Measurements from ENCODE around the gene CLPX.
A peak's percentile ranks its signal among the peaks of the same experiment; 100 is the strongest.
"Not testable (repeated sequence)": the region's sequence is repeated elsewhere in the genome, so short reads cannot be mapped to it uniquely, and the experiment has no call there.

CLPX gene

DNA sequence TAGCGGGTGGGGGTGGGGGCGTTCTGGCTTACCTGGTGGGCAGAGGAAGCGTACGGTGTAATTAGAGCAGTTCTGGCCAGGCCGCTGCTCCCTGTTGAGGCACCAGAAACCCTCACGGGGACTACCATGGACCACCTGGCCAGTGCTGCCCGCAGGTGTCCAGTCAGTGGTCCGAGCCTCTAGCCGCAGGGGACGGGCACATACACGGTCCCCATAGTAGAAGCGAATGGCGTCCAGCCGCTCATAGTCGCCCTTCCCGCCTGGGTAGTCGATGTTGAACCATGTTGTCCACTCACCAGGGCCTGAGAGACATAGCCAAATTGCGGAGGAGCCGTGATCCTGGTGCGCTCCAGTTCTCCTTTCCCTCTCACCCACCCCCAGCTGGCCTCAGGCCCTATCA is 21.6 kb upstream of the CLPX start:
- no peak for DNase-seq (ENCODE audit: low read depth in 2 of 2)

DNA sequence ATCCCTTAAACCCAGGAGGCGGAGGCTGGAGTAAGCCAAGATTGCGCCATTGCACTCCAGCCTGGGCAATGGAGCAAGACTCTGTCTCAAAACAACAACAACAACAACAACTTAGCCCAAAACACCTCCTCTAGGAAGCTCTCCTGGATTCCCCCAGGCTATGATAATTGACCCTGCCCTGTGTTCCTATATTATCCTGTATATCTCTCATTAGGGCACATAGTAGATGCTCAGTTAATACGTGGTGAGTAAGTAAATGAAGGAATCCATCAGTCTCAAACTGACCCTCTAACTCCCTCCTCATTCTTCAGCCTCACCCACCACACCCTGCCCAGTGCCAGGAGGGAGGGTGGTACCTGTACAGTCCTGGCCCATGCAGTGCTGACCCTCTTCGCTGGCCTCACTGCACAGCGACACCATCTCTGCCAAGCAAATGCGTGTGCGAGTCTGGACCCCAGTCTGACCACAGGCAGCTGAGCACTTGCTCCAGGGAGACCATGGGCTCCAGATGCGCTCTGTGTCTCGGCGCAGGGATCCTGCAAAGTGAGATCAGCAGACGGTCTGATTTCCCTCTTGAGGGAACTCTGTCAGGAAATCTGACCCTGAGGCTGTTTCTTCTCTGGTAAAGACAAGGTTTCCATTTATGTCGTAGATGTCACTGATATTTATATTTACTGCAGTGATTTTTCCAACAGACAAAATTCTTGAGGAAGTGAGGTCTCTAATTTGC is 20.0 kb upstream of the CLPX start:
- DNase-seq (ENCODE audit: low read depth in 2 of 2) = no peak

DNA sequence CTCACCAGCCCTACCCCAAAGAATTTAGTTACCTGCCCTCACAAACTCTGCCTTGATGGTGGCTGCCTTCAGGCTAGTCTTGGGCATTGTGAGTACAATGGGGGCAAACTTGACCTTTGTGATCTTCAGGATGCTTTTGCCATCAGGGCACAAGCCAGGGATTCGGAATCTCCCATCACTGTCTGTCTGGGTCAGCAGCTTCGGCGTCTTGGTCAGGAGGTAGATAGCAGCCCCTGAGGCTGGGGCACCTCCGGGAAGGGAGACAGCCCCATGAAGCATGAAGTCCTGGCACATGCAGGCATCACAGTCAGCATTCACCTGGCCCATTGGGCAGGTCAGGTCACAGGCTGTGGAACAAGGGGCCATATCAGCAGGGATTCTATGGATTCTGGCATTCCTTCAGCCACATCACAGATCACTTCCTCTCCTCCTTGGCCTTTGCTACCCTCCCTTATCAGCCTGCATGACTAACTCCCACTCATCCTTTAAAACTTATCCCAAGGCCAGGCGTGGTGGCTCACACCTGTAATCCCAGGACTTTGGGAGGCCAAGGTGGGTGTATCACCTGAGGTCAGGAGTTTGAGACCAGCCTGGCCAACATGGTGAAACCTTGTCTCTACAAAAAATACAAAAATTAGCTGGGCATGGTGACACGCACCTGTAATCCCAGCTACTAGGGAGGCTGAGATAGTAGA is 19.2 kb upstream of the CLPX start:
- DNase-seq (ENCODE audit: low read depth in 2 of 2) = no peak

DNA sequence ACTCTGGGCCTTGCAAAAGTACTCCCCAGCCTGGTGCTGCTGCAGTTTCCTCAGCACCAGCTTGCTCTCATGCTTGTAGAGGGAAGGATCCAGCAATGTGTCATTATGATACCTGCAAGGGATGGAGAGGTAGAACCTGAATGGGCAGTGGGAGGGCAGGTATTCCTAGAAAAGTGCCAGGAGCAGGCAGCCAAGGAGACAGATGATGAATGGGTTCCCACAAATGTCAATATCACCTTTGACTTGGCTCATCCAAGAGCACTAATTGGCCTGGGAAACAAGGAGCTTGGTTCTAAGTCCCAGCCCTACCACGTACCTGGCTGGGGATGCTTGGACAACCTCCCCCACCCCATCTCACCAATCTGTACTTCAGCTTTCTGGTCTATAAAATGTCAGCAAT is 16.8 kb upstream of the CLPX start:
- no peak for DNase-seq (ENCODE audit: low read depth in 2 of 2)

DNA sequence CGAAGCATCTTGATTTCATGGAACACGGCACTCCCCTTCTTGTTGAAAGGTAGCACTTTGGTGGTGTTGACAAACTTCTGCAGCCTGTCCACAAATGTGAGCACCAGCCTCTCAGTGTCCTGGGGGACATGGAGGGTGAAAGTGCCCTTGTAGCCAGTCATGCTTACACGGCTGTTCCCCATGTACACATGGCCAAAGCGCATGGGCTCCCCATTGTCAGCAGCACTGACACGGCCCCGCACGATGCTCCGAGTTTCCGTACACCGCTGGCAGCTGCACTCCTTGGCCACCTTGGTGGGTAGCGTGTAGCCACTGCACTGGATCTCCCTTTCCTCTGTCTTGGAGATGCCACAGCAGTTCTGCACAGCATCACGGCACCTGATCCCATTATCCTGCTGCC is 13.4 kb upstream of the CLPX start:
- DNase-seq (ENCODE audit: low read depth in 2 of 2) = no peak

DNA sequence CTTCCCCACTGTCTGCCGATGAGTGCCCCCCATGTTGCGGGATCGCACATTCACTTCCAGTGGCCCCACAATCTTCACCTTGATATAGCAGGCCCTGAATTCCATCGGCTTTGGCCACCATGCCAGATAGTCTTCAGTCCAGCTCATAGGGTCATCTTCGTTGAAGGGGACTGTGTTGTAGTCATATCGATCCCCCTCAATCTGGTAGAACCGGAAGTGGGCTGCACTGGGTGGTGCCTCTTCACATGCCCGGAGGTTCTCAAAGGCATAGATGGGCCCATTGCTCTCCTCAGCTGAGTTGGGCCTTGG is 12.1 kb upstream of the CLPX start:
- no peak for DNase-seq (ENCODE audit: low read depth in 2 of 2)

DNA sequence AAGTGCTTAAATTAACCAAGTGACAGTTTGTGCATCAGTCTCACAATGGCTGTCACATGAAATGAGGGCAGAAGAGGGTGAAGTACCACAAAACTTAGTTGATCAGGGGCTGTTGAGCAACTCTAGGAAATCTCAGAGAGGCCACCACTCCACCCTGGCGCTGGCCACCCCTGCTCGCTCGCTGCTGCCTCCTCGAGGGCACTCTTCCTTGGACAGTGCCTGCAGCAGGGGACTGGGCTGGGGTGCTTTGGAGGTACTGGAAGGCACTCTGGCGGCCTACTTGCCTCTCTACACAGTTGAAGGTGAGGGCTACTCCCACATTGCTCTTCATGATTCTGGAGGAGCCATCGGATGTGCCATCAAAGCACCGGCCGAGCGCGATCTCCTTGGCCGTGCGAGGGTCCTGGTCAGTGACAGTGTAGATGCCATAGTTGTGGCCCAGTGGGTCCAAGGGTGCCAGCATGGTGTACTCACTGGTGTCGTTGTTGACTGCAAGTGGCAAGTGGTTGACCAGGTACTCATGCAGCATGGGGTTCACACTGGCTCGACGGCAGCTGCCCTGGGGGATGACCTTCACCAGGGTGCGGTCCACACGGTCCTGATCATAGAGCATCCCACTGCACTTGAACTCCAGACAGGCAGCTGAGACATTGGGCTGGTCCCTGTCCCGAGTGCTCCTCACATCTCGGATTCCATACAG is 11.6 kb upstream of the CLPX start:
- DNase-seq (ENCODE audit: low read depth in 2 of 2) = no peak

DNA sequence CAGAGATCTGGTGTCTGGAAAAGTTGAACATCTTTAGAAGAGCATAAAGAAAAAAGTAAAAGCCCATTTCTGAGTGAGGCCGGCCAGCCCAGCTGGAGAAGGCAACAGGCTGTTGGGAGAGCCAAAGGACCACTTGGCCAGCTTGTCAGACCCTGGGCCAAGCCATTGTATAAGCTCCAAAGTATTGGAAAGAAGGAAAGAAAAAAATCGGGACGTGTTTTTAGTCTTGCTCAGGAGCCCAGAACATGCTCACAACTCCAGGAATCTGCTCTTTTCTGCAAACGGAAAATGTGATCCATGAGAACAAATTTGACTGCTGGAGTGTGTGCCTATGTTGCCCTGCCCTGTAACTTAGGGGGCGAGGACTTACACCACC is 10.4 kb upstream of the CLPX start:
- DNase-seq (ENCODE audit: low read depth in 2 of 2) = no peak

DNA sequence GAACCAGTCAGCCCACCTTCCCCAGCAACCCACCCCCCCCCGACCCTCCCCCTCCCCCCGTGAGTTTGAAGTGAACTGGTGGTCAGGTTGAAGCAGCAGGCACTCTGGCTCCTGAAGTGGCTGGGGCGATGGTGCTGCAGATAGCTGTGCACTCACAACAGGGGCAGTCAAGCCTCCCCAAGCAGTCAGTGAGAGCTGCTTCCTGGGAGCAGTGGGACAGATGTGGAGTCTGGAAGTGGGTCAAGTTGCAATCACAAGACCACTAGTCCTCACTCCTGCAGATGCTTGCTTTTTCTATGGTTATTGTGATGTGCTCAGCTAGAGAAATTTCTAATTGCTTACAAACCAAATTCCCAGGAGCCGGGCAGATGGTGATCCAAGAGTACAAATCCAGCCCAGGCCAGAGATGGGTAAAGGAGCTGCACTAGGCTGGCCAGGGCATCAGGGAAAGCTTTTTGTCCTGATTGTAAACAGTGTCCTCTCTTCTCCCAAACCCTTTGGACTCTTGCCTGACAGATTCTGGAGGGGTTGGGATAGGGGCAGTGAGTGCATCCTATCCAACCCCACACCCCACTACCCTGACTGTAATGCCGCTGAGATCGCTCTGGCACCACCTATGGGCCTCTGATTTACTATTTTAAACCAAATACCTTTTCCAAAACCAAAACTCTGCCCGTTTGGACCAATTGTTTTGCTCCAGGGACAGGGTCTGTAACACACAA is 9.8 kb upstream of the CLPX start:
- no peak for DNase-seq (ENCODE audit: low read depth in 2 of 2)

DNA sequence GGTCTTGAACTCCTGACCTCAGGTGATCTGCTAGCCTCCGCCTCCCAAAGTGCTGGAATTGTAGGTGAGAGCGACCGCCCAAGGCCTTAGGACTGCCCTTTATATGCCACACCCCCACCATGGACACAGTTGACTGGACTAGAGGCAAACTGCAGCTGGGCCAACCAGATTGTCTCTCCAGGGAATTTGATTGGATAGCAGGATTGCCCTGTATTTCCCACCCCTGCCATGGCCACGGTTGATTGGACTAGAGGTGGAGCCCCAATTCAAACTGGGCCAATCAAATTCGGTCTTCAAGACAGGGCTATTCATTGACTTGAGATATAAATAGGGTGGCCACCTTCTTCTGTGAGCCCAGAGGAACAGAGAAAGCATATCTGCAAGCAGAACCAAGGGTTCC is 6.9 kb upstream of the CLPX start:
- no peak for DNase-seq (ENCODE audit: low read depth in 2 of 2)

DNA sequence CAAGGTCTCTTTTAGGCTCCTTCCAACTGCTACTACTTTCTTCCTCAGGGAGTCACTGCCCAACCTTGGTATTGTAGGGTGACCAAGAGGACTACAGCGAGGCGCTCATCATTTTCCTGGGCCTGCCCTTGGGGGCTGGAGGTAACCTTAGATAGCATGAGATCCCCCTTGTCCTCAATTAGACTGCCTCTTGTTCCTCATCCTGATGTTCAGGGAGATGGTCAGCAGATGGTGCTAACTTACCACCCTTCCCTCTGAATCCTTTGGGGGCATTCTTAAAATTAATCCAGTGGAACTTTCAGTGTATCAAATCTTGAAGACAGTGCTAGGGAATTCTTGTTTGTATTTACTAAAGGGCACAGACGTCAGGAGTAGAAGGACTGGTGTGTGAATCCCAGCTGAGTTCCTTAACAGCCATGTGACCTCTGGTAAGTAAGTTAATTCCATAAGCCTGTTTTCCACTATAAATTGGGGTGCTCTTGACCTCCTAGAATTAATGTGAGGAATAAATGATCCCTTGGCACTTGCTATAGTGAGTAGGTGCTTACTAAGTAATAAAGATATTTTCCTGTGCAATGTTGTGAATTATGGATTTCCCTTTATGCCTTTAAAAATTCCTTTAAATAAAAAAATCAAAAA is 4.1 kb upstream of the CLPX start:
- DNase-seq (ENCODE audit: low read depth in 2 of 2) = no peak

DNA sequence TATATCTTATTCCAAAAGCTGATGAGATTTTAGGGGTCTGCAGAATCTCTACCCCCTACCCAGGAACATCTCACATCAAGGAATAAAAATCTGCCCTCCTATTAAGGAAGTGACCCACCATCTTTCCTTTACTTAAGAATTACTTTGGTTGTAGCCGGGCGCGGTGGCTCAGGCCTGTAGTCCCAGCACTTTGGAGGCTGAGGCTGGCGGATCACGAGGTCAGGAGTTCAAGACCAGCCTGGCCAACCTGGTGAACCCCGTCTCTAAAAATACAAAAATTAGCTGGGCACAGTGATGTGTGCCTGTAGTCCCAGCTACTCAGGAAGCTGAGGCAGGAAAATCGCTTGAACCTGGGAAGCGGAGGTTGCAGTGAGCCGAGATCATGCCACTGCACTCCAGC is 3.3 kb upstream of the CLPX start:
- not testable (repeated sequence) for DNase-seq (ENCODE audit: low read depth in 2 of 2)

DNA sequence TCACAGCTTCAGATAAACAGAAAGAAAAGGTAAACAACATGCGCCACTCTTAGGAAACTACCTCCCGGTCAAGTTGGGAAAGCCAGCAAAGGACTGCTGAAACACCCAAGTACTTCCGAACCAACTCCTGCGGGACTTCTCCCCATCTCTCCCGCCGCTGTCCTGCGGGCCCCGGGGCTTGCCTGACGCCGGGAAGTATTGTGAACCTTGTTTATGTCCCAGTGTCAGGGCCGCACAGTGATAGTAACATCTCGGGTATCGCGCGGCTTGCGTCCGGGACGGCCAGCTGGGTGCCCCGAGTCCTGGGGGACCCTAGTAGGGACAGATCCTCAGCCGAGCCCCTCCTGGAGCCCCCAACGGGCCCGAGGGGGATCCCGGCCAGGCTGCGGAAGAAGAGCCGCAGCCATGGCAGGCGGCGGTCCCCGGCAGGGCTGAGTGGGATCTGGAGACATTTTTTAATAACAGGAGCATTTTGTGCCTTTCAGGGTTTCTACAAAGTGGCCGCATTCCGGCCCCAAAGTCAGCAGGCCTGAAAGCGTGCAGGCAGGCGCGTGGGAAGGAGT is 756 bp downstream of the CLPX start:
- peak; percentile 18 to 27 for DNase-seq (ENCODE audit: low read depth in 2 of 2)

DNA sequence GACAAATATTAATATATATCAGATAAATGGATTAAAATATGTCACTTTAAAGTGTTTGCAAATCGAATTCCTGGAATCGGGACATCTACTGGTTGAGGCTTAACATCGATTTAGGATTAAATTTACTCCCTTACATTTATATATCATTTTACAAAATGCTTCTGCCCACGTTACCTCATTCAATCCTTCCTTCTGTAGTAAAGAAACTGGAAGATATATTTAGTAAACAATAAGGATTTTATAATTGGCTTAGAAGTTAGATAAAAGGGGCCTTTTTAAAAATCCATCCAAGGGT is 1.3 kb downstream of the CLPX start:
- DNase-seq (ENCODE audit: low read depth in 2 of 2) = no peak

DNA sequence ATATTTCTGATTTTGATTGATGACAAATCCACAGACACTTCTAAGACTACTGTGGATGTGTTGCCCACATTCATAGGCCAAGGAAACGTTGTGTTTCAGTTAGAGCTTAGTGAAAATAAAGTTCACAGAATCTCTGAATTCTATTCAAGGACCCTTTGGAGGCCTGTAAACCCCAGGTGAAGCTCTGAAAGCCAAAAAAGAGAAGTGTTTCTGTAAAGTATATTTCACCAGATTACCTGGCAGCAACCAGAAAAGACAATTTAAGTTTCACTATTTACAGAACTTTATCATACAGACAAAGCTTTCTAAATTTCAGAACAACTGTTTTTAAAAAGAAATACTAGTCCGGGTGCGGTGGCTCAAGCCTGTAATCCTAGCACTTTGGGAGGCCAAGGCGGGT is 2.6 kb downstream of the CLPX start:
- no peak for DNase-seq (ENCODE audit: low read depth in 2 of 2)

DNA sequence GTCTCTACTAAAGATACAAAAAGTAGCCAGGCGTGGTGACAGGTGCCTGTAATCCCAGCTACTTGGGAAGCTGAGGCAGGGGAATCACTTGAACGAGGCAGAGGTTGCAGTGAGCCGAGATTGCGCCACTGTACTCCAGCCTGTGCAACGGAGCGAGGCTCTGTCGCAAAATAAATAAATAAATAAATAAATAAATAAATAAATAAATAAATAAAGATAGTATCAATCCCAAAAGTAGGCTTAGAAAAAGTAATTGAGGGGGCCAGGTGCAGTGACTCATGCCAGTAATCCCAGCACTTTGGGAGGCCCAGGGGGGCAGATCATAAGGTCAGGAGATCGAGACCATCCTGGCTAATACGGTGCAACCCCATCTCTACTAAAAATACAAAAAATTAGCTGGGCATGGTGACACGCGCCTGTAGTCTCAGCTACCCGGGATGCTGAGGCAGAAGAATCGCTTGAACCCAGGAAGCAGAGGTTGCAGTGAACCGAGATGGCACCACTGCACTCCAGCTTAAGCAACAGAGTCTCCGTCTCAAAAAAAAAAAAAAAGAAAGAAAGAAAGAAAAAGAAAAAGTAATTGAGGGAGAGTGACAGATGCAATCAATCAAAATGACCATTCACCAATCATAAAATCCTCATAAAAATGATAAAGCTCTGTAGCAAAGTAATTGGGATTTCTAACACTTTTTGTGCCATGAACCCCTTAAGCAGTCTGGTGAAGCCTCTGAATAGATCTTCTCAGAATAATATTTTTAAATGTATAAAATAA is 3.4 kb downstream of the CLPX start:
- not testable (repeated sequence) for DNase-seq (ENCODE audit: low read depth in 2 of 2)

DNA sequence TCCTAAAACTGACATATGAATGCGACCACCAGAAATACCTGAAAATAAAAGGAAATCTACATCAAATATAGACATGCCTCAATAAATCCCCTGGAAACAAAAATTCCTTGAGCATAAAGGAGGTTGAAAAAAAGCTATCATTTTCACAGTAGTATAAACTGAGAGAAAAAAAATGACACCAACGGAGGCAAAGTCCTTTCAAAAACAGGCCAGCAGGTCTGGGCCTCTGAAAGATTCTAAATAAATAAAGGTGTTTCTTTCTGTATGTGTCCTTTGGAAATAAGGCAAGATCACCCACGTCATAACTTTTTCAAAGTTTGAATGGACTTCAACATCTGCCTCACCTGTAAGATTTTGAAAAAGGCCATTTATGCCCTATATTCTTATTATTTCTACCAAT is 5.0 kb downstream of the CLPX start:
- no peak for DNase-seq (ENCODE audit: low read depth in 2 of 2)

DNA sequence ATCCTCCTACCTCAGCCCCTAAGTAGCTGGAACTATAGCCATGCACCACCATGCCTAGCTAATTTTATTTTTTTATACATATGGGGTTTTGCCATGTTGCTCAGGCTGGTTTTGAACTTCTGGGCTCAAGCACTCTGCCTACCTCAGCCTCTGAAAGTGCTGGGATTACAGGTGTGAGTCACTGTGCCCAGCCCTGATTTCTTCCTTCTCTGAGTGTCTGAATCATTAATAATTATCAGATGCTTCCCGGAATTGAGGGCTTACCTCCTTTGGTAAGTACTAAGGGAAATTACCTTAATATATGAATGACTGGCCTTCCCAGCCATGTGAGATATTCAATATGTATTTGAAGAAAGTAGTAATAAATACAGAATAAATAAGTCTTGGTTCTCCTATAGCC is 7.2 kb downstream of the CLPX start:
- DNase-seq (ENCODE audit: low read depth in 2 of 2) = no peak

DNA sequence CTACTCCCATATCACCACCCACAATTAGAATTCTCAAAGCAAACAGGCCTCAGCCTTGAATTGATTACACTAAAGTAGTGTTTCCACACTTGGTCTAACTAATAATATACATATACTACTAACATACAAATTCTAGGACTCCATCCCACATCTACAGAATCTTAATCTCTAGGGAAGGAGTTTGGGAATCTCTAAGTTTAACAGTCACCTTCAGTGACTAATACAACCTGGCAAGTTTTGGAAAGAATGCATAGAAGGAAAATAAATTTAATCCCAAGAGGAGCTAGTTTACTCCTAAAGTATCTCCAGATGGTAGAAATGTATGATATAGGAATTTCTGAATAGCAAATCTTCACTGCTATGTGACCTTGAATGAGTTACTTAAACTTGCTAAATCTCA is 9.1 kb downstream of the CLPX start:
- DNase-seq (ENCODE audit: low read depth in 2 of 2) = no peak

DNA sequence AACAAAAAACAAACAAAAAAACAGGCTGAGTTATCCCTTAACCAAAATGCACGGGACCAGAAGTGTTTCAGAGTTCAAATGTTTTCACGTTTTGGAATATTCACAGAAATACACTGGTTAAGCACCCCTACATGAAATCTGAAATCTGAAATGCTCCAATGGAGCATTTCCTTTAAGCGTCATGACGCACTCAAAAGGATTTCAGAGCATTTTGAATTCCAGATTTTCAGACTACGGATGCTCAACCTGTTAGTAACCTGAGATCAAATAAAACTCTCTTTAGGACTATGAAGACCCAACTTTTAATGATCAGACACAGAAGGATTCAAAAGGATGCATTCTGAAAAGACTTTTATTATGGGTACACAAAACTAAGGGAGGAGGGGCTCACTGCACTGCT is 9.6 kb downstream of the CLPX start:
- no peak for DNase-seq (ENCODE audit: low read depth in 2 of 2)

DNA sequence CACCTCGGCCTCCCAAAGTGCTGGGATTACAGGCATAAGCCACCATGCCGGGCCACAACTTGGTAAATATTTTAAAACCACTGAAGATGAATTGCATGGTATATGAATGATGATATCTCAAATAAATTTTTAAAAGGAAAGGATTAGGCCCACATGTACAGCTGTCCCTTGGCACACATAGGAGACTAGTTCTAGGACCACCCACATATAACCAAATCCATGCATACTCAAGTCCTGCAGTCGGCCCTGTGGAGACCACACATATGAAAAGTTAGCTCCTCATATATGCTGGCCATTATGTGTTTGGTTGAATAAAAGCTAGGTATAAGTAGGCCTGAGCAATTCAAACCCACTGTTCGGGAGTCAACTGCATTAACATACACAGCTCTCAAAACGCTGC is 10.6 kb downstream of the CLPX start:
- no peak for DNase-seq (ENCODE audit: low read depth in 2 of 2)
